Endothelial cell of umbilical vein (primary cell): Measurements from ENCODE around the gene CXorf66. TPM values are rescaled to one million over a fixed set of nuclear protein-coding genes. Genes with fewer than 3 reads are reported as not detected.

ENCODE experiments used
- BruUV-seq: library from RNA; stranded (reverse); fragments of 400-500 nt; replicated peaks from 2 replicates; lab custom pipeline; 2021; lab: Mats Ljungman, UMichigan
- CTCF ChIA-PET: fragments of 300-600, 350-600 bp; sonication (Branson Sonifier 250); formaldehyde crosslinking; loops from one replicate; lab custom pipeline; 2021; ENCODE audit warnings: antibody characterized with exemption, inconsistent platforms; lab: Charles Lee
- POLR2A ChIA-PET: fragments of 300-600, 350-600 bp; sonication (Branson Sonifier 250); formaldehyde crosslinking; loops from one replicate; lab custom pipeline; 2021; ENCODE audit warnings: antibody characterized with exemption, inconsistent platforms; lab: Charles Lee
- DNase-seq: peaks from one replicate; pipeline ENCODE4 v3.0.0-alpha.2; 2011; ENCODE audit warnings: low read depth, low spot score
- FAIRE-seq: peaks from 2 replicates; lab custom pipeline; 2011; peaks lifted over from hg19 to GRCh38; lab: Jason Lieb, UNC
- H2AFZ ChIP-seq: 2 replicates; pipeline ENCODE4 v1.6.0; 2012; ENCODE audit warnings: low read depth, low read length, control low read depth, inconsistent platforms
- H3K27ac ChIP-seq: 2 replicates; pipeline ENCODE4 v1.5.1; 2011; ENCODE audit warnings: low read depth, mild to moderate bottlenecking, control low read depth, low read length, moderate library complexity; ENCODE audit not compliant: insufficient read depth
- H3K27me3 ChIP-seq, 2 experiments: 2 replicates each; pipeline versions ENCODE4 v1.6.0 to v1.6.1; 2011; ENCODE audit warnings: low read length in 2 of 2, mixed read lengths in 1 of 2; ENCODE audit not compliant: control insufficient read depth in 2 of 2, insufficient read depth in 2 of 2
- H3K36me3 ChIP-seq, 2 experiments: 2 replicates in 1 of 2; 3 replicates in 1 of 2; pipeline ENCODE4 v1.5.1; 2011; ENCODE audit warnings: low read length in 2 of 2, mild to moderate bottlenecking in 1 of 2, moderate library complexity in 1 of 2; ENCODE audit not compliant: control insufficient read depth in 2 of 2, insufficient read depth in 2 of 2; ENCODE audit errors: extremely low read depth in 1 of 2
- H3K4me1 ChIP-seq: 3 replicates; pipeline ENCODE4 v1.5.1; 2011; ENCODE audit warnings: mild to moderate bottlenecking, low read length; ENCODE audit not compliant: control insufficient read depth, insufficient read depth; ENCODE audit errors: extremely low read depth
- H3K4me2 ChIP-seq: 2 replicates; pipeline ENCODE4 v1.6.1; 2011; ENCODE audit warnings: low read length, control low read depth, mixed read lengths; ENCODE audit not compliant: insufficient read depth
- H3K4me3 ChIP-seq, 3 experiments: fragments of 200-600 bp in 1 of 3; sonication (generic), shearing (Covaris generic) in 1 of 3; replicated peaks in 1 of 3; 2 replicates each; pipeline ENCODE4 v1.5.1; 2011 to 2016; ENCODE audit warnings: control low read depth in 3 of 3, low read length in 3 of 3, mild to moderate bottlenecking in 2 of 3, inconsistent platforms in 1 of 3, low read depth in 1 of 3, moderate library complexity in 1 of 3; ENCODE audit not compliant: insufficient read depth in 1 of 3
- H3K79me2 ChIP-seq: 2 replicates; pipeline ENCODE4 v1.6.0; 2012; ENCODE audit warnings: low read length, inconsistent platforms; ENCODE audit not compliant: control insufficient read depth, insufficient read depth
- H3K9ac ChIP-seq: replicated peaks from 2 replicates; pipeline ENCODE3; 2011; ENCODE audit warnings: low read length, control low read depth; ENCODE audit not compliant: insufficient read depth; ENCODE audit errors: extremely low read depth
- H3K9me1 ChIP-seq: replicated peaks from 3 replicates; pipeline ENCODE4 v1.6.0; 2011; ENCODE audit warnings: mild to moderate bottlenecking, low read length; ENCODE audit not compliant: control insufficient read depth, insufficient read depth; ENCODE audit errors: extremely low read depth
- H3K9me3 ChIP-seq: replicated peaks from 2 replicates; pipeline ENCODE4 v1.5.1; 2012; ENCODE audit warnings: low read length, inconsistent platforms; ENCODE audit not compliant: control insufficient read depth, insufficient read depth
- H4K20me1 ChIP-seq: replicated peaks from 2 replicates; pipeline ENCODE3; 2011; ENCODE audit warnings: mild to moderate bottlenecking, low read length; ENCODE audit not compliant: control insufficient read depth, insufficient read depth; ENCODE audit errors: extremely low read depth
- EZH2 ChIP-seq: IDR thresholded peaks from 2 replicates; pipeline ENCODE4 v1.6.1; 2012; ENCODE audit warnings: borderline replicate concordance, low read depth, mild to moderate bottlenecking, moderate library complexity, low read length, inconsistent platforms; ENCODE audit not compliant: severe bottlenecking
- FOS ChIP-seq: IDR thresholded peaks from 2 replicates; pipeline ENCODE4 v1.6.1; 2011; ENCODE audit warnings: mild to moderate bottlenecking, low read length, moderate library complexity, borderline replicate concordance; ENCODE audit not compliant: insufficient read depth
- GATA2 ChIP-seq: IDR thresholded peaks from 2 replicates; pipeline ENCODE4 v1.7.0; 2011; ENCODE audit warnings: low read depth, mild to moderate bottlenecking, moderate library complexity, mixed read lengths, low read length; ENCODE audit not compliant: insufficient read length, insufficient read depth
- JUN ChIP-seq: IDR thresholded peaks from 2 replicates; pipeline ENCODE4 v1.6.1; 2011; ENCODE audit warnings: borderline replicate concordance, low read depth; ENCODE audit not compliant: insufficient read length, insufficient read depth
- MYC ChIP-seq: IDR thresholded peaks from one replicate; pipeline ENCODE4 v1.6.1; 2011; ENCODE audit warnings: mild to moderate bottlenecking, low read depth, low read length
- POLR2A ChIP-seq: IDR thresholded peaks from 2 replicates; pipeline ENCODE4 v1.6.1; 2012; ENCODE audit warnings: low read depth, mild to moderate bottlenecking, control low read depth, low read length
- POLR2AphosphoS5 ChIP-seq: IDR thresholded peaks from 2 replicates; pipeline ENCODE4 v1.6.1; 2012; ENCODE audit warnings: low read depth, mild to moderate bottlenecking, control low read depth, low read length, moderate library complexity; ENCODE audit not compliant: insufficient read depth
- dilution Hi-C: fragments of 300-500 bp; cut with MboI; formaldehyde crosslinking; loops from one replicate; pipeline ENCODE4 v1.15.0; 2019; ENCODE audit warnings: low sequenced_read_pairs; ENCODE audit not compliant: extremely low pct_ligation_motif_present
- intact Hi-C: fragments of 100-400 bp; cut with micrococcal nuclease; formaldehyde crosslinking; loops from one replicate; pipeline ENCODE4 v1.10.0; 2022
- polyA plus RNA-seq, 4 experiments: library from polyadenylated mRNA; depleted of rRNA in 3 of 4; stranded (reverse) in 3 of 4; unstranded in 1 of 4; fragments of >200 nt; gene quantifications; 2 replicates each; pipeline versions ENCODE4 v1.2.1 to v1.2.3, GENCODE V29; 2011 to 2012; ENCODE audit warnings: missing spikeins in 1 of 4
- total RNA-seq: library from RNA; stranded (reverse); gene quantifications from 2 replicates; pipeline ENCODE4 v1.2.3, GENCODE V29; 2021
- TF ChIP-seq, protein P1 (sequence below): IDR thresholded peaks from 2 replicates; pipeline ENCODE4 v1.6.1; 2011; ENCODE audit not compliant: insufficient read depth, insufficient read length
- TF ChIP-seq, protein P2 (sequence below), 2 donors: IDR thresholded peaks; 1 replicate in 1 of 2; 2 replicates in 1 of 2; pipeline ENCODE4 v1.5.1; 2011; ENCODE audit warnings: low read length in 2 of 2, mild to moderate bottlenecking in 2 of 2, moderate library complexity in 2 of 2, control low read depth in 1 of 2, inconsistent platforms in 1 of 2, low read depth in 1 of 2; ENCODE audit not compliant: insufficient read depth in 1 of 2; ENCODE audit errors: extremely low read depth in 1 of 2

The CXorf66 gene
- total and polyA plus RNA-seq, 2 donors (not counting 3 experiments of a cell fraction or from before 2014, with no cell fraction given): not detected

DNA sequence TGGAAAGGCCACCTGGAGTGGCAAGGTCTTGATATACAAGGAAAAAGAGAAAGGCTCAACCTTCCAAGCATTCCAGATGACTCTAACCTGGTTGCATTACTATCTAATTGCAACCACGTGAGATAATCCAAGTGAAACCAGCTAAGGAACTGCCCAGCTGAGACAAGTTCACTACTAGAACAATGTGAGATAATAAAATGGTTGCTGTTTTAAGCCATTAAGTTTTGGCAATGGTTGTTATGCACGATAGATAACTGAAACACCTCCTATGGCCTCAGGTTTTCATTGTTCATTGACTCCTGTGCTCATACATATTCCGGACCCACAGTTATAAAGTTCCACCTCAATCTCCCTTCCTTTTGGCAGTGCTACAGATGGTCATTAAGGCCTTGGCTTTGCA lies 9.2 kb upstream of the CXorf66 start:
- CTCF ChIA-PET: no interaction called here

More for the DNA sequence above, 9.2 kb upstream of the CXorf66 start:
- H3K4me1 ChIP-seq: no peaks in the 10 kb centered on the region
- DNase-seq (no peak), FAIRE-seq (no peak)
- H3K9me1 ChIP-seq: no peaks in the 10 kb centered on the region
- intact Hi-C loops (no loop called here), dilution Hi-C loops (no loop called here)
- no peak overlapping the region for H3K4me3 ChIP-seq
- H3K9me3 ChIP-seq: no peaks in the 10 kb centered on the region
- TF ChIP-seq, protein P1, sequence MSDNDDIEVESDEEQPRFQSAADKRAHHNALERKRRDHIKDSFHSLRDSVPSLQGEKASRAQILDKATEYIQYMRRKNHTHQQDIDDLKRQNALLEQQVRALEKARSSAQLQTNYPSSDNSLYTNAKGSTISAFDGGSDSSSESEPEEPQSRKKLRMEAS: no peak
- no peak for TF ChIP-seq FOS
- TF ChIP-seq JUN: no peak
- TF ChIP-seq EZH2: no peak
- TF ChIP-seq MYC: no peak
- TF ChIP-seq POLR2AphosphoS5: no peak
- no peak for TF ChIP-seq POLR2A
- TF ChIP-seq GATA2: no peak
- TF ChIP-seq, protein P2, sequence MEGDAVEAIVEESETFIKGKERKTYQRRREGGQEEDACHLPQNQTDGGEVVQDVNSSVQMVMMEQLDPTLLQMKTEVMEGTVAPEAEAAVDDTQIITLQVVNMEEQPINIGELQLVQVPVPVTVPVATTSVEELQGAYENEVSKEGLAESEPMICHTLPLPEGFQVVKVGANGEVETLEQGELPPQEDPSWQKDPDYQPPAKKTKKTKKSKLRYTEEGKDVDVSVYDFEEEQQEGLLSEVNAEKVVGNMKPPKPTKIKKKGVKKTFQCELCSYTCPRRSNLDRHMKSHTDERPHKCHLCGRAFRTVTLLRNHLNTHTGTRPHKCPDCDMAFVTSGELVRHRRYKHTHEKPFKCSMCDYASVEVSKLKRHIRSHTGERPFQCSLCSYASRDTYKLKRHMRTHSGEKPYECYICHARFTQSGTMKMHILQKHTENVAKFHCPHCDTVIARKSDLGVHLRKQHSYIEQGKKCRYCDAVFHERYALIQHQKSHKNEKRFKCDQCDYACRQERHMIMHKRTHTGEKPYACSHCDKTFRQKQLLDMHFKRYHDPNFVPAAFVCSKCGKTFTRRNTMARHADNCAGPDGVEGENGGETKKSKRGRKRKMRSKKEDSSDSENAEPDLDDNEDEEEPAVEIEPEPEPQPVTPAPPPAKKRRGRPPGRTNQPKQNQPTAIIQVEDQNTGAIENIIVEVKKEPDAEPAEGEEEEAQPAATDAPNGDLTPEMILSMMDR (IDR thresholded peaks at IDR 0.05; ENCODE audit: extremely low read depth in 1 of 2, insufficient read depth in 1 of 2, low read depth in 1 of 2, low read length in 2 of 2): no peak
- no peak overlapping the region for H3K27ac ChIP-seq
- no peaks in the 10 kb centered on the region for H3K27me3 ChIP-seq
- H3K4me2 ChIP-seq: no peak overlapping the region
- no peaks in the 10 kb centered on the region for H3K79me2 ChIP-seq
- no peaks in the 10 kb centered on the region for H3K36me3 ChIP-seq
- no peaks in the 10 kb centered on the region for H4K20me1 ChIP-seq
- POLR2A ChIA-PET: no interaction called here
- H3K9ac ChIP-seq: no peak overlapping the region
- H2AFZ ChIP-seq: no peak overlapping the region
- BruUV-seq: no TSS peak
